GM18505 (cell line): ENCODE results near the gene PARVB.

Experiments
- ATAC-seq: cut with Tn5 transposase; IDR thresholded peaks from one replicate; pipeline ENCODE4 v1.9.1; 2021; ENCODE audit not compliant: unreplicated experiment
- POLR2A ChIP-seq: IDR thresholded peaks from 4 replicates; pipeline ENCODE4 v1.6.1; 2011; ENCODE audit warnings: borderline replicate concordance; ENCODE audit not compliant: insufficient read depth, insufficient read length; ENCODE audit errors: extremely low read depth

PARVB gene

GRCh38 chr22:43992331-43992821, 31.7 kb upstream of the PARVB start:
- no peak for TF ChIP-seq POLR2A
- ATAC-seq, result no peak

- ATAC-seq, result no peak
- TF ChIP-seq POLR2A, result no peak
Observed at GRCh38 chr22:43993072-43993760, 30.9 kb upstream of the PARVB start.

- ATAC-seq, result no peak
- TF ChIP-seq POLR2A, result no peak
Observed at GRCh38 chr22:43994006-43994405, 30.1 kb upstream of the PARVB start.

GRCh38 chr22:43994416-43994815, 29.7 kb upstream of the PARVB start:
- no peak for TF ChIP-seq POLR2A
- no peak for ATAC-seq

GRCh38 chr22:43995057-43995685, 28.9 kb upstream of the PARVB start:
- no peak for ATAC-seq
- no peak for TF ChIP-seq POLR2A

GRCh38 chr22:43995798-43996169, 28.3 kb upstream of the PARVB start:
- TF ChIP-seq POLR2A, result no peak
- ATAC-seq, result no peak

- ATAC-seq, result no peak
- peak; percentile 61 for TF ChIP-seq POLR2A
Observed at GRCh38 chr22:43996170-43996980, 27.7 kb upstream of the PARVB start.

GRCh38 chr22:43996981-43997265, 27.2 kb upstream of the PARVB start:
- no peak for TF ChIP-seq POLR2A
- ATAC-seq, result no peak

- TF ChIP-seq POLR2A, result no peak
- no peak for ATAC-seq
Observed at GRCh38 chr22:43998679-43999264, 25.3 kb upstream of the PARVB start.

GRCh38 chr22:43999378-43999777, 24.7 kb upstream of the PARVB start:
- ATAC-seq, result no peak

GRCh38 chr22:44000123-44000522, 24.0 kb upstream of the PARVB start:
- ATAC-seq, result no peak
- TF ChIP-seq POLR2A, result no peak

More at GRCh38 chr22:43999378-43999777, 24.7 kb upstream of the PARVB start:
- TF ChIP-seq POLR2A, result no peak

GRCh38 chr22:44001521-44001920, 22.6 kb upstream of the PARVB start:
- no peak for TF ChIP-seq POLR2A
- no peak for ATAC-seq

- ATAC-seq, result no peak
- no peak for TF ChIP-seq POLR2A
Observed at GRCh38 chr22:44002324-44002723, 21.8 kb upstream of the PARVB start.
